Transverse colon (tissue), 4 donors: ENCODE measurements around the gene GPR39.

Source experiments
- CTCF ChIP-seq, 5 experiments: fragments of 200-600 bp in 3 of 5; fragments of 450-650 bp in 2 of 5; sonication (generic) in 3 of 5; IDR thresholded peaks; 1 replicate in 2 of 5; 2 replicates in 3 of 5; pipeline ENCODE4 v1.5.1; 2016 to 2017; ENCODE audit warnings: antibody characterized with exemption in 5 of 5, inconsistent platforms in 3 of 5, mild to moderate bottlenecking in 2 of 5, moderate library complexity in 1 of 5
- POLR2A ChIP-seq: fragments of 450-650 bp; IDR thresholded peaks from one replicate; pipeline ENCODE4 v1.6.1; 2016; ENCODE audit warnings: antibody characterized with exemption, mild to moderate bottlenecking, moderate library complexity
- POLR2AphosphoS5 ChIP-seq, 3 donors: sonication (generic); formaldehyde crosslinking; IDR thresholded peaks; one replicate each; pipeline ENCODE4 v1.6.1; 2016; ENCODE audit warnings: antibody characterized with exemption in 3 of 3

GRCh38 chr2:132620115-132620514 lies 203.5 kb downstream of the GPR39 start:
- no peak for TF ChIP-seq CTCF (IDR thresholded peaks at IDR 0.05)
- TF ChIP-seq POLR2A = no peak
- no peak for TF ChIP-seq POLR2AphosphoS5 (IDR thresholded peaks at IDR 0.05)
